ENCODE data around the gene TMC3. TPM values are rescaled to one million over a fixed set of nuclear protein-coding genes. Genes with fewer than 3 reads are reported as not detected.

The TMC3 gene
- total RNA-seq, 1 donor from 2014 or later = not detected

GRCh38 chr15:81299156-81299555 is 74.9 kb downstream of the TMC3 start:
- DNase-seq (ENCODE audit: low read depth in 2 of 2) = no peak

DNA sequence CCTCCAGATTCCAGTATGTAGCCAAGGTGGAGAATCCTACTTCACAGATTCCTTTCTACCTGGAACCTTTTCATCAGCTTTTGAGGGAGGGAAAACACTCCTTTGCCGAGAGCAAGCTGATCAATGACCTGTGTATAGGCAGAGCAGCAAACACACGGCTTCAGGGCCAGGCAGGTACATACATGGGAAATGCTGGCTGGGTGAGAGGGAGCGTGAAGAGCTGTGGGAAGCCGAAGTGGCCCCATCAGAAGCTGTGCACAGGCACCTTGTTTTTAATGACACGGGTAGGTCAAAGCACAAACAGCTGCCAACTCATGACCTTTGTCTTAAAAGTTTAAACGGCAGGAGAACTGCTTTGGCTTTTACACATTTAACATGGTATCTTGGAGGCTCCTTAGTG is 75.4 kb downstream of the TMC3 start:
- no peak for DNase-seq (ENCODE audit: low read depth in 2 of 2)

GRCh38 chr15:81297603-81298575 is 76.1 kb downstream of the TMC3 start:
- DNase-seq (ENCODE audit: low read depth in 2 of 2) = no peak

- DNase-seq (ENCODE audit: low read depth in 2 of 2) = peak in 1 of 2 donors; percentile 24
These were observed 76.9 kb downstream of the TMC3 start for GRCh38 chr15:81297147-81297572.

DNA sequence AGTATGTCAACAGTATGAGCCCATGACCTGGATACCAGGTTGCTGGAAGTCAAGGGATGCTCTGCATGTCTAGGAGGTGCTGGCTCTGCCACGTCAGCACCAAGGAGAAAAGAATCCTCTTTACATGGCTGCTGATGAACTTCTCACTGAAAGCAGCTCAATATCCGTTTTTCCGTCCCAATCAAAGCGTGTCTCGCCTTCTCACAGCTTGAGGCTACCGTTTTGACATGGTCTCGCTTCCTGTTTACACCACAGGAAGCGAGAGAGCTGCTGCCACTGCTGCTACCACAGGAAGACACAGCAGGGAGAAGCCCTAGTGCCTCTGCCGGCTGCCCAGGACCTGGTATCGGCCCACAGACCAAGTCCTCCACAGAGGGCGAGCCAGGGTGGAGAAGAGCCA is 77.3 kb downstream of the TMC3 start:
- DNase-seq (ENCODE audit: low read depth in 2 of 2) = peak; percentile 43 to 73

- no peak for DNase-seq (ENCODE audit: low read depth in 2 of 2)
These were observed 77.8 kb downstream of the TMC3 start for GRCh38 chr15:81296186-81296585.

GRCh38 chr15:81295486-81296121 is 78.4 kb downstream of the TMC3 start:
- peak in 1 of 2 donors; percentile 27 for DNase-seq (ENCODE audit: low read depth in 2 of 2)

- no peak for DNase-seq (ENCODE audit: low read depth in 2 of 2)
These were observed 79.5 kb downstream of the TMC3 start for GRCh38 chr15:81294516-81294880.

DNA sequence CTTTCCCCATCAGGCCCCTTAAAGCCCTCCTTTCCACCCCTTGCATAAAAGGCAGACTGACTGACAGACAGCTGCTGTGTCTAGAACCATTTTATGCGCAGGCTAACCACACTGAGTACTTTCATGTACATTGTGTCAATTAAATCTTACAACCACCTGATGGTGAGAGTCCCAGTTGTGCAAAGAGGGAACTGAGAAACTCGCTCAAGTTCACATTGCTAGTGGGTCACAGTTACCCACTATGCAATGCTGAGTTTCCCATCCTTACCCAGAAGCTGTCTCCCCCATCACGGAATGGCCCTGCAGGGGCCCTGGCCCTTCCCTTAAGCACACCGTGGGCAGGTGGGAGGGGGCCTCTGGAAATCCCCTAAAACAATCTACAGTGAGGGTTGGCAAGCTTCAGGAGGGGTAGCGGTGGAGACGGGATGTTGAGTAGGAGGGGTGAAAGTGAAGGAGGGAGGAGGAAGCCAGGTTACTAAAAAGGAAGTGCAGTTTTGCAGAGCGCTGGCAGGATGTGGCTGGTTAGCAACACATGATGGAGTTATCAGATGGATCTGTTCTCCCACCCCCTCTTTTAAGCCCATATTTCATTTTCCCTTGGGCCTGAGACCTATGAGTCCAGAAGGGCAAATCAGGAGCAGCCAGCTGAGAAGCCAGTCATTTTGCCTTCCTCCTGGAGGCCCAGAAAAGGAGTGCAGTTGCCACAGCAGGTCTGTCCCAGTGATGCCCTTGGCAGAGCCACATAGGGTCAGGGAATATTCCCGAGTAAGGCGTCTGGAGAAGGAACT is 80.1 kb downstream of the TMC3 start:
- no peak for DNase-seq (ENCODE audit: low read depth in 2 of 2)

DNA sequence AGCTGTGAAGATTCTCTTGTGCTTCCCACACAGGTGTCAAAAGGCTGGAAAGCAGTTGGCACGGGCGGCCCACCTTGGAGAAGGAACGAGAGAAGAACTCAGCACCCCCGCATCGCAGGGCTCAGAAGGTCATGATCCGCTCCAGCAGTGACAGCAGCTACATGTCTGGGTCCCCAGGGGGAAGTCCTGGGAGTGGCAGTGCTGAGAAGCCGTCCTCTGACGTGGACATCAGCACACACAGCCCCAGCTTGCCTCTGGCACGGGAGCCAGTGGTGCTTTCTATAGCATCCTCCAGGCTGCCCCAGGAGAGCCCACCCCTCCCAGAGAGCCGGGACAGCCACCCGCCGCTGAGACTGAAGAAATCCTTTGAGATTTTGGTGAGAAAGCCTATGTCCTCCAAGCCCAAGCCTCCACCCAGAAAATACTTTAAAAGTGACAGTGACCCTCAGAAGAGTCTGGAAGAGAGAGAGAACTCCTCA is 81.5 kb downstream of the TMC3 start:
- no peak for DNase-seq (ENCODE audit: low read depth in 2 of 2)

GRCh38 chr15:81291916-81292522 is 82.0 kb downstream of the TMC3 start:
- DNase-seq (ENCODE audit: low read depth in 2 of 2) = no peak

- DNase-seq (ENCODE audit: low read depth in 2 of 2) = no peak
These were observed 84.1 kb downstream of the TMC3 start for GRCh38 chr15:81289910-81290309.

GRCh38 chr15:81288616-81289015 is 85.4 kb downstream of the TMC3 start:
- DNase-seq (ENCODE audit: low read depth in 2 of 2) = no peak

DNA sequence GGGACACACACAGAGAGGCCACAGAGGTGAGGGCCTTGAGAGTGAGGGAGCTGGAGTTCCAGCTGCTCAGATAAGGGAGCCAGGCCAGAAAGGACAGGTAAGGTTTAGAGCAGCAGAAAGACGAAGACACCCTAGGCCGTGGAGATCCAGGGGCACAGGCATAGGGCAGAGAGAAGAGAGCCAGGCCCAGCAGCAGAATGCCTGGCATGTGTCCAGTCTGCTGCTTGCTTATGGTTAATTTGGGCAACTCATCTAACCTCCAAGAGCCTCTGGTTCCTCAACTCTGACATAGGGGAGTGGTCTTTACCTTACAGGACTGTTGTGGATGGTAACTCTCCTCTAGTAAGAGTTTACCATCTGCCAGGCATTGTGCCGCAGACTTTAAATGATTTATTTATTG is 86.0 kb downstream of the TMC3 start:
- DNase-seq (ENCODE audit: low read depth in 2 of 2) = no peak

DNA sequence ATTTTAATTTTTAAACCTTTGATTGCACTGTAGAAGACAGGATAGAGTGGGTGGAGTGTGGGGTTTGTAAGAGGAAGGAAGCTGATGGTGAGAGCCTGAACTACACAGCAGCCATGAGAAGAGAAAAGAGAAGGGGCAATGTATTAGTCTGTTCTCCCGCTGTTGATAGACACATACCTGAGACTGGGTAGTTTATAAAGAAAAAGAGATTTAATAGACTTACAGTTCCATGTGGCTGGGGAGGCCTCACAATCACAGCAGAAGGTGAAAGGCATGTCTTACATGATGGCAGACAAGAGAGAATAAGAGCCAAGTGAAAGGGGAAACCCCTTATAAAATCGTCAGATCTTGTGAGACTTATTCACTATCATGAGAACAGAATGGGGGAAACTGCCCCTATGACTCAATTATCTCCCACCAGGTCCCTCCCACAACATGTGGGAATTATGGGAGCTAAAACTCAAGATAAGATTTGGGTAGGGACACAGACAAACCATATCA is 87.3 kb downstream of the TMC3 start:
- DNase-seq (ENCODE audit: low read depth in 2 of 2) = no peak

DNA sequence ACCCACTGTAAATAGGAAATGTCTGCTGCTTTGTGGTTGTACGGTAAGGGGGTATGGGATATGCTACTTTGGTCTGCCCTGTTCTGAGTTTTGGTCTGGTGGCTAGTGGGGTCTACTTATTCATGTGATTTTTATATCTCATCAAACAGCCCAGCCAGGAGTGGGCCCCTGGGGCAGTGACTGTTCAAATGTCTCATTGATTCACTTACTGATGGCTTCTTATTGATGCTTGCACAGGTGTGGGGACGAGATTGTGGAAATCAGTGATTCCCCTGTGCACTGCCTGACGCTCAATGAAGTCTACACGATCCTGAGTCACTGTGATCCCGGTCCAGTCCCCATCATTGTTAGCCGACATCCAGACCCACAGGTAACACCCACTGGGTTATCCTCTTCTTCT is 88.6 kb downstream of the TMC3 start:
- no peak for DNase-seq (ENCODE audit: low read depth in 2 of 2)

DNA sequence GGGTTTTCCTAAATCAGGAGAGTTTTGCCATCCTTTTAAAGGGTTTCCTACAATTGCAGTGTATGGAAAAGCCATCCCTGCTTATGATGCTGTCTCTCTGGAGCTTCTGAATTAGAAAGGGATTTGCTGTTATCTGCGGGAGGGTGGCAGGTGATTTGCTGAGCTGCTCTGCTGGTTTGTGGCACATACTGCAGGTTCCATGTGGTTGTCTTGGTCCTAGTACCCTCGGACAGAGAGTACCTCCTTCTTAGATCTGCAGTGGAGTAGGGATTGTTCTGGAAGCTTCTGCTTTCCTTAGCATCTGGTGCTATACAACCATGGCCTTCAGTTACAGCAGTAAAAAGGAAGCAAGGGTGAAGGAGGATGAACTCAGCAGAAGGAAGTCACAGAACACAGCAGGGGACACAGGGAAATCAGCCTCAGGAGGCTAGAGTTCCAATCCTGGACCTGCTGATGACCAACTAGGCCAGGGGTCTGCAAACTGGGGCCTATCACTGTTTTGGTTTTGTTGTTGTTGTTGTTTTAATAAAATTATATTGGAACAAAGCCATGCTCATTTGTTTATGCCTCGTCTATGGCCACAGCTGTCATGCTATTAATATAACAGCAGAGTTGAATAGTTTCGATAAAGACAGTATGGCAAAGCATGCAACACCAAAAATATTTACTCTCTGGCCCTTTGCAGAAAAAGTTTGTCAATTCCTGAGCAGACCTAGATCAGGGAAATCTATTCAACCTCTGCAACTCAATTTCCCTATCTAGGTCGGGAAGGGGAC is 89.6 kb downstream of the TMC3 start:
- DNase-seq (ENCODE audit: low read depth in 2 of 2) = no peak

- no peak for DNase-seq (ENCODE audit: low read depth in 2 of 2)
These were observed 91.1 kb downstream of the TMC3 start for GRCh38 chr15:81282911-81283310.

- DNase-seq (ENCODE audit: low read depth in 2 of 2) = no peak
These were observed 91.5 kb downstream of the TMC3 start for GRCh38 chr15:81282606-81282895.

GRCh38 chr15:81281766-81282605 is 92.0 kb downstream of the TMC3 start:
- DNase-seq (ENCODE audit: low read depth in 2 of 2) = no peak

Data from lung microvascular endothelial cell (primary cell).